ENCODE data around the gene DDX3X. TPM values are rescaled to one million over a fixed set of nuclear protein-coding genes. Genes with fewer than 3 reads are reported as not detected.

The DDX3X gene
- total and polyA plus RNA-seq, 2 of the 4 experiments (the other 2 are of a cell fraction) = 64.8 to 229 TPM

DNA sequence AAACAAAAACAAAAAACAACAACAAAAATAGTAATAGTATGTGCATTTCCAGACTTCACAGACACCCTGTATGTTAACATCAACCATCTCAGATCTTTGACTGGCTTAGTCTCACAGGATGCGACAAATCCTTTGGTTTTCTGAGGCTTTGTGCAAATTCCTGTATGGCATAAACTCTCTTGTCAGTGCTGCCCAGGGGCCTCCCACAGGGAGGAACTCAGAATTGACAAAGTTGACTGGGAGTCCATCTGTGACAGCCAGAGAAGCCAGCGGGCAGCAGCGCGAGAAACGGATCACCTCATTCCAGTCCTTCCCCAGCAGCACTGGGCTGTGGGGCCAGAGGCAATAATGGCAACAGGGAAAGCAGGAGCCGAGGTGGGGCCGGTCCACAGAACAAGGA, 19.1 kb upstream of the DDX3X start:
- H3K27me3 ChIP-seq (ENCODE audit: control insufficient read depth, insufficient read depth, low read length) = peaks cover 2% of the 10 kb centered on the region; the same call in 1 of the 2 replicates
- no TSS peak for BruUV-seq (replicated peaks)
- H2AK5ac ChIP-seq (ENCODE audit: low read depth, low read length) = no peak overlapping the region
- dilution Hi-C loops (cut with HindIII; ENCODE audit: low sequenced_read_pairs, unreplicated experiment) = no loop called here
- no peak overlapping the region for H4K8ac ChIP-seq (ENCODE audit: low read depth in 2 of 2, low read length in 2 of 2)
- no peak overlapping the region for H2BK120ac ChIP-seq (ENCODE audit: low read depth, low read length)
- whole genome bisulfite sequencing, 2 experiments (ENCODE audit: extremely low coverage in 2 of 2, insufficient read length in 1 of 2) = 60% methylated on average over 3 of the region's 7 CpGs; no CpG with 5 or more reads in 1 of the 2 experiments
- H4K20me1 ChIP-seq (ENCODE audit: insufficient read depth, low read length) = no peaks in the 10 kb centered on the region
- ChIA-PET POLR2A (ENCODE audit: unreplicated experiment) (no interaction called here), CTCF (no interaction called here)
- no peak overlapping the region for H2BK15ac ChIP-seq (ENCODE audit: low read depth, low read length)
- no peak overlapping the region for H4K91ac ChIP-seq (ENCODE audit: insufficient read depth, low read depth, low read length)
- H3K4me2 ChIP-seq (ENCODE audit: low read depth, low read length) = no peak overlapping the region
- no peak overlapping the region for H3K18ac ChIP-seq (ENCODE audit: low read depth, low read length)
- H2BK5ac ChIP-seq (ENCODE audit: low read depth, low read length, poor library complexity, severe bottlenecking) = no peak overlapping the region
- no peak overlapping the region for H3K23ac ChIP-seq (ENCODE audit: low read depth, low read length)
- H3K9me3 ChIP-seq (ENCODE audit: control insufficient read depth, insufficient read depth, low read length) = no peaks in the 10 kb centered on the region
- no peaks in the 10 kb centered on the region for H3K36me3 ChIP-seq (ENCODE audit: control insufficient read depth, insufficient read depth, low read length)
- H2AFZ ChIP-seq (replicated peaks; ENCODE audit: low read length, poor library complexity) = peak overlapping the region; percentile 45
- no peak overlapping the region for H3K9ac ChIP-seq (ENCODE audit: low read depth, low read length)
- TF ChIP-seq CEBPB (IDR thresholded peaks at IDR 0.05; ENCODE audit: low read depth, low read length) (no peak), CHD1 (IDR thresholded peaks at IDR 0.05; ENCODE audit: low read depth, low read length) (no peak), POLR2A (IDR thresholded peaks at IDR 0.05; ENCODE audit: low read depth, low read length) (no peak), MAFK (IDR thresholded peaks at IDR 0.05; ENCODE audit: low read depth, low read length) (no peak), NFE2L2 (IDR thresholded peaks at IDR 0.05; ENCODE audit: low read depth, low read length) (no peak), FOS (IDR thresholded peaks at IDR 0.05; ENCODE audit: low read depth, low read length) (no peak), MXI1 (IDR thresholded peaks at IDR 0.05; ENCODE audit: borderline replicate concordance, low read depth, low read length) (no peak)
- TF ChIP-seq, protein P1, sequence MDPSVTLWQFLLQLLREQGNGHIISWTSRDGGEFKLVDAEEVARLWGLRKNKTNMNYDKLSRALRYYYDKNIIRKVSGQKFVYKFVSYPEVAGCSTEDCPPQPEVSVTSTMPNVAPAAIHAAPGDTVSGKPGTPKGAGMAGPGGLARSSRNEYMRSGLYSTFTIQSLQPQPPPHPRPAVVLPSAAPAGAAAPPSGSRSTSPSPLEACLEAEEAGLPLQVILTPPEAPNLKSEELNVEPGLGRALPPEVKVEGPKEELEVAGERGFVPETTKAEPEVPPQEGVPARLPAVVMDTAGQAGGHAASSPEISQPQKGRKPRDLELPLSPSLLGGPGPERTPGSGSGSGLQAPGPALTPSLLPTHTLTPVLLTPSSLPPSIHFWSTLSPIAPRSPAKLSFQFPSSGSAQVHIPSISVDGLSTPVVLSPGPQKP (IDR thresholded peaks at IDR 0.05; ENCODE audit: borderline replicate concordance, low read depth, low read length) = no peak
- TF ChIP-seq, protein P2, sequence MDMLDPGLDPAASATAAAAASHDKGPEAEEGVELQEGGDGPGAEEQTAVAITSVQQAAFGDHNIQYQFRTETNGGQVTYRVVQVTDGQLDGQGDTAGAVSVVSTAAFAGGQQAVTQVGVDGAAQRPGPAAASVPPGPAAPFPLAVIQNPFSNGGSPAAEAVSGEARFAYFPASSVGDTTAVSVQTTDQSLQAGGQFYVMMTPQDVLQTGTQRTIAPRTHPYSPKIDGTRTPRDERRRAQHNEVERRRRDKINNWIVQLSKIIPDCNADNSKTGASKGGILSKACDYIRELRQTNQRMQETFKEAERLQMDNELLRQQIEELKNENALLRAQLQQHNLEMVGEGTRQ (IDR thresholded peaks at IDR 0.05; ENCODE audit: low read depth, low read length) = no peak
- no peak overlapping the region for H3K14ac ChIP-seq (replicated peaks; ENCODE audit: low read depth, low read length)
- H3K4ac ChIP-seq (ENCODE audit: low read depth, low read length) = 0 out of 2 replicates have a peak overlapping the region, but pooled peaks have one; percentile 0
- no peak overlapping the region for H3K27ac ChIP-seq (ENCODE audit: insufficient read depth, low read length)
- 0 out of 2 replicates have a peak, but pooled peaks cover 3% of the 10 kb centered on the region for H3K4me1 ChIP-seq (ENCODE audit: control insufficient read depth, insufficient read depth, low read length)
- H3K9me1 ChIP-seq (ENCODE audit: insufficient read depth, low read length) = no peaks in the 10 kb centered on the region; the same call in 1 of the 2 replicates
- H2BK20ac ChIP-seq (ENCODE audit: low read depth, low read length) = no peak overlapping the region
- H2AK9ac ChIP-seq (replicated peaks; ENCODE audit: low read depth, low read length, poor library complexity) = no peak overlapping the region
- ATAC-seq (ENCODE audit: low read depth) (peak; percentile 27), DNase-seq (no peak)
- in situ Hi-C loops (cut with MboI; ENCODE audit: low sequenced_read_pairs) = no loop called here
- H3K56ac ChIP-seq (ENCODE audit: extremely low read depth, insufficient read depth, low read length) = no peak overlapping the region
- intact Hi-C loops (cut with micrococcal nuclease) = no loop called here
- H3K79me1 ChIP-seq (ENCODE audit: low read depth in 1 of 2, low read length in 2 of 2) = no peaks in the 10 kb centered on the region
- no peak overlapping the region for H3K4me3 ChIP-seq (ENCODE audit: insufficient read depth, low read depth, low read length)
- H4K5ac ChIP-seq (ENCODE audit: low read depth, low read length) = no peak overlapping the region

Data from IMR-90 (cell line).